HL-60 (cell line): ENCODE results near the gene KCNIP2.

Experiments used
- DNase-seq, 2 experiments: peaks; one replicate each; pipeline ENCODE4 v3.0.0-alpha.2; 2010 to 2020; ENCODE audit warnings: low read depth in 1 of 2, low spot score in 1 of 2
- H3K27ac ChIP-seq: fragments of 250-450 bp; sonication (Bioruptor Pico); replicated peaks from 2 replicates; pipeline ENCODE4 v1.5.1; 2020; ENCODE audit warnings: mild to moderate bottlenecking, moderate library complexity
- H3K27me3 ChIP-seq: fragments of 250-450 bp; sonication (Bioruptor Pico); 2 replicates; pipeline ENCODE4 v1.5.1; 2021; ENCODE audit warnings: mild to moderate bottlenecking, moderate library complexity; ENCODE audit not compliant: insufficient read depth, poor library complexity, severe bottlenecking
- H3K4me3 ChIP-seq: replicated peaks from 2 replicates; pipeline ENCODE4 v1.5.1; 2011; ENCODE audit warnings: mild to moderate bottlenecking, control low read depth, low read length; ENCODE audit not compliant: insufficient read depth
- GABPA ChIP-seq: IDR thresholded peaks from 2 replicates; pipeline ENCODE4 v1.6.1; 2012; ENCODE audit warnings: low read depth
- POLR2AphosphoS5 ChIP-seq: IDR thresholded peaks from 2 replicates; pipeline ENCODE4 v1.6.1; 2012; ENCODE audit warnings: low read depth
- SPI1 ChIP-seq: IDR thresholded peaks from 2 replicates; pipeline ENCODE4 v1.6.1; 2012; ENCODE audit warnings: low read depth, mild to moderate bottlenecking, borderline replicate concordance
- TF ChIP-seq, protein P1 (sequence below): IDR thresholded peaks from 2 replicates; pipeline ENCODE4 v1.6.1; 2012; ENCODE audit warnings: low read depth; ENCODE audit not compliant: insufficient replicate concordance
- TF ChIP-seq, protein P2 (sequence below): IDR thresholded peaks from one replicate; pipeline ENCODE4 v1.5.1; 2011; ENCODE audit warnings: low read length, control low read depth, inconsistent platforms; ENCODE audit not compliant: insufficient read depth

The KCNIP2 gene

DNA sequence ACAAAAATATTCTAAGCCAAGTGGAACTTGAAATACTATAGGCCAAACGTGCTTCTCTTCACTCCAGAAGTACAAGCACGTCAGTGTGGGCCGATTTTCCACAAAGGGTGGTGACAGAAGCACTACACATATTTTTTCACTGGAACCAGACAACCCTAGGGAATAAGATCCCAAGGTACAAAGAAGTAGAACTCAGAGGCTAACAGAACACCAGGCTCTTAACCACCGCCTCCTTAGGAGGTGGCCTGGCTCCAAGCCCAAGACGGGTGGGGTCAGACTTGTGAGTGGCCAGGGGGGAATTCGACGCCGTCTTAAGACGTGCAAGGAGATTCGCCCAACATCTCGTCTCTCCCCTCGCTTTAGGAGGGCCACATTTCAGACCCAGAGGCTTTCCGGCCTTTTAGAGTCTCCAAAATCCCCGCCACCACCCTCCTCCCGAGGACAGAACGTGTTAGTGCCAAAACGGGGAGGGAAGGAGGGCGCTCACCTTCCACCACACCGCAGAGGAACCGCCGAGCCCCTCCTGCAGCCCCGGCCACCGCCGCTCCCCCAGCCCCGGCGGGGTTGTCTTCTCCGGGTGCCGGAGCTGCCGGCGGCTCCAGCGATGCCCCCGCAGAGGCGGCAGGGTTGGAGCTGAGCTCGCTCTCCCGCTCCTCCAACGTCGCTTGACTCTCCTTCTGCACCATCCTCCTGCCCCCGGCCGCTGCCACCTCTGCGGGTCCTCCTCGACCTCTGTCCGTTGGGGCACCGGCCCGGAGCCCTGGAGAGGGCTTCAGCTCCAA, 26.1 kb downstream of the KCNIP2 start:
- no peaks in the 10 kb centered on the region for H3K27me3 ChIP-seq
- peak overlapping the region; percentile 88 for H3K4me3 ChIP-seq
- peak overlapping the region; percentile 89 for H3K27ac ChIP-seq
- TF ChIP-seq POLR2AphosphoS5: no peak
- TF ChIP-seq, protein P1, sequence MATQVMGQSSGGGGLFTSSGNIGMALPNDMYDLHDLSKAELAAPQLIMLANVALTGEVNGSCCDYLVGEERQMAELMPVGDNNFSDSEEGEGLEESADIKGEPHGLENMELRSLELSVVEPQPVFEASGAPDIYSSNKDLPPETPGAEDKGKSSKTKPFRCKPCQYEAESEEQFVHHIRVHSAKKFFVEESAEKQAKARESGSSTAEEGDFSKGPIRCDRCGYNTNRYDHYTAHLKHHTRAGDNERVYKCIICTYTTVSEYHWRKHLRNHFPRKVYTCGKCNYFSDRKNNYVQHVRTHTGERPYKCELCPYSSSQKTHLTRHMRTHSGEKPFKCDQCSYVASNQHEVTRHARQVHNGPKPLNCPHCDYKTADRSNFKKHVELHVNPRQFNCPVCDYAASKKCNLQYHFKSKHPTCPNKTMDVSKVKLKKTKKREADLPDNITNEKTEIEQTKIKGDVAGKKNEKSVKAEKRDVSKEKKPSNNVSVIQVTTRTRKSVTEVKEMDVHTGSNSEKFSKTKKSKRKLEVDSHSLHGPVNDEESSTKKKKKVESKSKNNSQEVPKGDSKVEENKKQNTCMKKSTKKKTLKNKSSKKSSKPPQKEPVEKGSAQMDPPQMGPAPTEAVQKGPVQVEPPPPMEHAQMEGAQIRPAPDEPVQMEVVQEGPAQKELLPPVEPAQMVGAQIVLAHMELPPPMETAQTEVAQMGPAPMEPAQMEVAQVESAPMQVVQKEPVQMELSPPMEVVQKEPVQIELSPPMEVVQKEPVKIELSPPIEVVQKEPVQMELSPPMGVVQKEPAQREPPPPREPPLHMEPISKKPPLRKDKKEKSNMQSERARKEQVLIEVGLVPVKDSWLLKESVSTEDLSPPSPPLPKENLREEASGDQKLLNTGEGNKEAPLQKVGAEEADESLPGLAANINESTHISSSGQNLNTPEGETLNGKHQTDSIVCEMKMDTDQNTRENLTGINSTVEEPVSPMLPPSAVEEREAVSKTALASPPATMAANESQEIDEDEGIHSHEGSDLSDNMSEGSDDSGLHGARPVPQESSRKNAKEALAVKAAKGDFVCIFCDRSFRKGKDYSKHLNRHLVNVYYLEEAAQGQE: no peak
- no peak for TF ChIP-seq SPI1
- TF ChIP-seq, protein P2, sequence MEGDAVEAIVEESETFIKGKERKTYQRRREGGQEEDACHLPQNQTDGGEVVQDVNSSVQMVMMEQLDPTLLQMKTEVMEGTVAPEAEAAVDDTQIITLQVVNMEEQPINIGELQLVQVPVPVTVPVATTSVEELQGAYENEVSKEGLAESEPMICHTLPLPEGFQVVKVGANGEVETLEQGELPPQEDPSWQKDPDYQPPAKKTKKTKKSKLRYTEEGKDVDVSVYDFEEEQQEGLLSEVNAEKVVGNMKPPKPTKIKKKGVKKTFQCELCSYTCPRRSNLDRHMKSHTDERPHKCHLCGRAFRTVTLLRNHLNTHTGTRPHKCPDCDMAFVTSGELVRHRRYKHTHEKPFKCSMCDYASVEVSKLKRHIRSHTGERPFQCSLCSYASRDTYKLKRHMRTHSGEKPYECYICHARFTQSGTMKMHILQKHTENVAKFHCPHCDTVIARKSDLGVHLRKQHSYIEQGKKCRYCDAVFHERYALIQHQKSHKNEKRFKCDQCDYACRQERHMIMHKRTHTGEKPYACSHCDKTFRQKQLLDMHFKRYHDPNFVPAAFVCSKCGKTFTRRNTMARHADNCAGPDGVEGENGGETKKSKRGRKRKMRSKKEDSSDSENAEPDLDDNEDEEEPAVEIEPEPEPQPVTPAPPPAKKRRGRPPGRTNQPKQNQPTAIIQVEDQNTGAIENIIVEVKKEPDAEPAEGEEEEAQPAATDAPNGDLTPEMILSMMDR: no peak
- TF ChIP-seq GABPA: no peak
- peak in 1 of 2 experiments; percentile 52 for DNase-seq

DNA sequence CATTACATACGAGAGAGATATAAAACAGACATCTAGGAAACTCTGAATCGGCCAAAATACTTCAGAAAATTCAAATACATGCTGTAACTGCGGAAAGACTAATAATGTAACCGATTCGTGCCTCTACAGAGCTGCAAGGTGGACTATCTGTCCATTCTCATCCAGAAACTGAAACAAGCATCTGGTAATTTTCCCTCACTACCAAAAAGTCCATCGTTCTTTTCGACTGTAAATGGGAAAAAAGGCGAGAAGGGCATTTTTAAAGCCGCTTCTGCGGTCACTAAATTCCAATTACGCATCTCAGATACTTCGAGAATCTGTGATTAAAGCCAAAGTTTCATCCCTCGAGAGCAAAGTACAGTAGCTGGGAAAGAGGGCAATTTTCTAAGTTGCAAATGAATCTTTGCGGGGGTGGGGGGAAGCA, 26.7 kb downstream of the KCNIP2 start:
- peak overlapping the region; percentile 89 for H3K27ac ChIP-seq
- no peak for DNase-seq
- TF ChIP-seq, protein P1: no peak
- no peak for TF ChIP-seq GABPA
- no peak for TF ChIP-seq POLR2AphosphoS5
- TF ChIP-seq, protein P2: no peak
- H3K27me3 ChIP-seq: no peaks in the 10 kb centered on the region
- H3K4me3 ChIP-seq: peak overlapping the region; percentile 88

DNA sequence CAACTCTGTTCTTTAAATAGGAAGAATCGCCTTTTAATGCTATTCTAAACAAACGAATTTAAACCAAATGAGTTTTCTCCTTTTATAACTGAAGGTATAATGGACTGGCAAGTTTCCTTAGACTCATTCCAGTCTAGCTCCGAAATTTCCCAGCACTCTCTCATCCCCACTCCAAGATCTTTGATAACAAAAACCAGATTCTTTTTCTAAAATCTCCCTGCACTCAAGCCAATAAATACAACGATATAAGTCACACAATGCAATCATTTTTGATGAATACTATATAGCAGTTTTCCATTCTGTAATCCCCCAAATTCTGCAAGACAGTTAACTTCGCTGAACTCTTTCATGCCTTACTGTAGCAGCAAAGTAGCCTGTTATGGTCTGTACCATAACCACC, 27.2 kb downstream of the KCNIP2 start:
- Histone ChIP-seq H3K27ac (peak overlapping the region; percentile 89), H3K27me3 (no peaks in the 10 kb centered on the region), H3K4me3 (peak overlapping the region; percentile 88)
- DNase-seq: no peak
- TF ChIP-seq POLR2AphosphoS5: no peak
- TF ChIP-seq, protein P1: no peak
- TF ChIP-seq SPI1: no peak
- TF ChIP-seq, protein P2: no peak
- no peak for TF ChIP-seq GABPA
